Ascending aorta (tissue), 2 donors: ENCODE results near the gene DAB1. TPM values are rescaled to one million over a fixed set of nuclear protein-coding genes. Genes with fewer than 3 reads are reported as not detected.

Experiments
- DNase-seq, 2 donors: peaks; one replicate each; pipeline ENCODE4 v3.0.0-alpha.2; 2019; ENCODE audit warnings: low spot score in 2 of 2
- H3K27ac ChIP-seq, 2 donors: fragments of 200-600 bp; sonication (generic); one replicate each; pipeline ENCODE4 v1.5.1; 2016 to 2017; ENCODE audit warnings: mild to moderate bottlenecking in 1 of 2
- H3K27me3 ChIP-seq: fragments of 200-600 bp; sonication (generic); one replicate; pipeline ENCODE4 v1.5.1; 2017
- H3K36me3 ChIP-seq, 2 donors: fragments of 200-600 bp; sonication (generic); one replicate each; pipeline ENCODE4 v1.5.1; 2016
- H3K4me1 ChIP-seq, 2 donors: fragments of 200-600 bp; sonication (generic); one replicate each; pipeline ENCODE4 v1.5.1; 2016 to 2017; ENCODE audit warnings: mild to moderate bottlenecking in 1 of 2
- H3K4me3 ChIP-seq, 2 donors: fragments of 200-600 bp; sonication (generic); one replicate each; pipeline ENCODE4 v1.5.1; 2016 to 2017; ENCODE audit warnings: mild to moderate bottlenecking in 1 of 2
- H3K9me3 ChIP-seq, 2 donors: fragments of 200-600 bp; sonication (generic); one replicate each; pipeline ENCODE4 v1.5.1; 2016
- intact Hi-C: fragments of 100-400 bp; cut with DNase I; formaldehyde crosslinking; loops from one replicate; pipeline ENCODE4 v1.15.1; 2023
- total RNA-seq: library from RNA; depleted of rRNA; stranded (reverse); fragments of >200 nt; gene quantifications from one replicate; pipeline ENCODE4 v1.1.0, GENCODE V29; 2016
- TF ChIP-seq, protein P1 (sequence below), 3 experiments: fragments of 200-600 bp in 2 of 3; fragments of 450-650 bp in 1 of 3; sonication (generic) in 2 of 3; IDR thresholded peaks; one replicate each; pipeline ENCODE4 v1.5.1; 2016 to 2019; ENCODE audit warnings: antibody characterized with exemption in 3 of 3, mild to moderate bottlenecking in 1 of 3, moderate library complexity in 1 of 3

Gene DAB1
- total RNA-seq, 1 donor from 2014 or later, result not detected

DNA sequence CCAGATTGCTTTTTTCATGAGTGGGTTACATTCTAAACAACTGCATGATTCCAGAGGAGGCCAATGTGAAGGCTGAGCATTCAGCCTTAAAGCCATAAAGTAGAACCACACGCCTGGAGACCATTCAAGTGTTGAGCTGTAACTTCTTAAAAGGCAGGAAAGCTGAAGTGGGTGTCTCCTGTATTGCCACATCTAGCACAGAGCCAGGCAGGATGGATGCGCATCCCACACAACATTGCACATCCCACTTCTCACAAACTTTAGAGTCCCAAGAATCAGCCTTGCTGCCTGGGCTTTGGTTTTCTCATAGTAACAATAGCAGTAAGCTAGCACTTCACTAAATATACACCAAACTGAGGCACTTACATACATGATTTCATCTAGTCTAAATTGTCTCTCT lies 151.7 kb downstream of the DAB1 start:
- Histone ChIP-seq H3K9me3 (no peaks in the 10 kb centered on the region), H3K36me3 (no peaks in the 10 kb centered on the region), H3K4me1 (no peaks in the 10 kb centered on the region), H3K27me3 (no peaks in the 10 kb centered on the region), H3K27ac (no peak overlapping the region), H3K4me3 (no peak overlapping the region)
- TF ChIP-seq, protein P1, sequence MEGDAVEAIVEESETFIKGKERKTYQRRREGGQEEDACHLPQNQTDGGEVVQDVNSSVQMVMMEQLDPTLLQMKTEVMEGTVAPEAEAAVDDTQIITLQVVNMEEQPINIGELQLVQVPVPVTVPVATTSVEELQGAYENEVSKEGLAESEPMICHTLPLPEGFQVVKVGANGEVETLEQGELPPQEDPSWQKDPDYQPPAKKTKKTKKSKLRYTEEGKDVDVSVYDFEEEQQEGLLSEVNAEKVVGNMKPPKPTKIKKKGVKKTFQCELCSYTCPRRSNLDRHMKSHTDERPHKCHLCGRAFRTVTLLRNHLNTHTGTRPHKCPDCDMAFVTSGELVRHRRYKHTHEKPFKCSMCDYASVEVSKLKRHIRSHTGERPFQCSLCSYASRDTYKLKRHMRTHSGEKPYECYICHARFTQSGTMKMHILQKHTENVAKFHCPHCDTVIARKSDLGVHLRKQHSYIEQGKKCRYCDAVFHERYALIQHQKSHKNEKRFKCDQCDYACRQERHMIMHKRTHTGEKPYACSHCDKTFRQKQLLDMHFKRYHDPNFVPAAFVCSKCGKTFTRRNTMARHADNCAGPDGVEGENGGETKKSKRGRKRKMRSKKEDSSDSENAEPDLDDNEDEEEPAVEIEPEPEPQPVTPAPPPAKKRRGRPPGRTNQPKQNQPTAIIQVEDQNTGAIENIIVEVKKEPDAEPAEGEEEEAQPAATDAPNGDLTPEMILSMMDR (IDR thresholded peaks at IDR 0.05), result no peak
- DNase-seq, result no peak
- intact Hi-C loops, result no loop called here

DNA sequence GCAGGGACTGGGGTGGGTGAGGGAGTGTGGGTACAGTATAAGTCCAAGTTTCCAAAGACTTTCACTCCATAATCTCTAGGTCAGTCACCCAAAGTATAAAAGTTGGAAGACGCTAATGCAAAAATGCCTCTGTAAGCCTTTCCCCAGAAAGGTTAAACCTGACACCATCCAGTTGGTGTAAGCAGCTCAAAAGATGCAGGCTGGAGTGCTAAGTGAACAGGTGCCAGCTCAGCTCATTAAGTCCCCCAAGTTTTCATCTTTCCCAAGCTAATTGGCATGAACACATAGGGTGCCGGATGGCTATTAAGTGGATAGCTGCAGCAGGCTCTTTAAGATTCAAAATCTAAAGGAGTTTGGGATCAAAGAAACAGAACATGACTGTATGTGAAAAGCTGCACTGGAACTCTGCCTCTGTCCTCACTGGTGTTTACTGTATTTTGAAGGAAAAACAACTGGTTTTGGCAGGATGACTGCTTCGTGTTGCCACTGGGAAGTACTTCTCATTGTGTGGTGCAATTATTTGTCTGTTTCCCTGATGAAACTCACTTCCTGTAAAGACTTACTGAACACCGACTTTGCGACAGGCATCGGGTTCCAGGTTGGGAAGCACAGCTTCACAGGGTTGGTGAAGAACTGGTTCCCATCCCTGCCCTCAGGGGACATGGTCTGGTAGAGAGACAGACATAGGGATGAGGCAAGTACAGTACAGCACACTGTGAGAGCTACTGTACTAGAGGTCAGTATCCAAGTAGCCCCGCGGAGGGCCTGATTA lies 152.7 kb downstream of the DAB1 start:
- DNase-seq, result no peak
- TF ChIP-seq, protein P1 (IDR thresholded peaks at IDR 0.05), result no peak
- H3K4me3 ChIP-seq, result no peak overlapping the region
- no peaks in the 10 kb centered on the region for H3K27me3 ChIP-seq
- no peaks in the 10 kb centered on the region for H3K4me1 ChIP-seq
- intact Hi-C loops, result no loop called here
- no peaks in the 10 kb centered on the region for H3K36me3 ChIP-seq
- H3K9me3 ChIP-seq, result no peaks in the 10 kb centered on the region
- H3K27ac ChIP-seq, result no peak overlapping the region

DNA sequence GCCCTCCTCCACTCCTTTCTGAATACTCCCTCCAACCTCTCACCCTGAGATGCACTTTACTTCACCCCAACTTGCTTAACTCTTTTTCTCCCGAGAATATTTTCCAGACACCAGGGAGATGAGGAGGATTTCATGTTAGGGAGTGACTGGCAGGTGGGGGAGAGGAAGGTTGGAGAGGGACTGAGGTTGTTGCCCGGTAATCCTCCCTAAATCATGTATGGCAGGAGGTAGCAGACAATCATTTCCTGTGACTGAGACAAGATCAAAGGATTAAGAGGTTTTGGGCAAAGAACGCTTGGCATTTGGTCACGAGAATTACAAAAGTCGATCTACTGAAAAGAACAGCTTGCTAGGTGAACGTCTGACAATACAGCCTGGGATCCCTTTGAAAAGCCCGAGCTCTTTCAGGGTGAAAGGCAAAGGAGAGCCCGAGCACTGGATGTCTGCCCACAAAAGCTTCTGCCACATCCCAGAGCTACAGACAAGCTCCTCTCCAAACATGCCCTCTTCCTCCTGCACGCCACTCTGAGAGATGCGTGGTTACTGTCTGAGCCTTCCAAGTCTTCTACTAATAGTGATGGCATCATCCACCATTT lies 154.1 kb downstream of the DAB1 start:
- H3K27me3 ChIP-seq, result no peaks in the 10 kb centered on the region
- intact Hi-C loops, result no loop called here
- TF ChIP-seq, protein P1 (IDR thresholded peaks at IDR 0.05), result no peak

DNA sequence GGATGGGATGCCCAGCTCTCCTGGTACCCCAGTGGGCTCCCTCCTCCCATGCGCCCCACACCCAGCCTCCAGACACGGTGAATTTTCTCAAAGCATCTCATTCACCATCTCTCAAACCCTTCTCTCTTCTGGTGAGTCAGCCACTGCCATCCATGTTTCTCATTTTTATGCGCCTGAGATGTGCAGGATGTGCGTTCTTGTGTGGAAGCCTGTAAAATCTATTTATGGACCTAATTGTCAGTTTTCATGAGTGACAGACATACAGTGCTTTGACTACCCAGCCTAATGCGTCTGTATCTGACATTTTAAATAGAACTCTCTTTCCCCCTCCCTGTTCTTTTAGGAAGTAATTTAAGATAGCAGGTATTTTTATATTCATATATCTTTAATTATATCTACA lies 158.8 kb downstream of the DAB1 start:
- intact Hi-C loops, result no loop called here
- Histone ChIP-seq H3K36me3 (no peaks in the 10 kb centered on the region), H3K9me3 (no peaks in the 10 kb centered on the region), H3K4me3 (no peak overlapping the region), H3K4me1 (no peaks in the 10 kb centered on the region), H3K27me3 (no peaks in the 10 kb centered on the region), H3K27ac (no peak overlapping the region)
- TF ChIP-seq, protein P1 (IDR thresholded peaks at IDR 0.05), result no peak
- no peak for DNase-seq

More for the DNA sequence above, 154.1 kb downstream of the DAB1 start:
- H3K4me1 ChIP-seq, result no peaks in the 10 kb centered on the region
- H3K9me3 ChIP-seq, result no peaks in the 10 kb centered on the region
- DNase-seq, result no peak
- H3K4me3 ChIP-seq, result no peak overlapping the region
- no peak overlapping the region for H3K27ac ChIP-seq
- H3K36me3 ChIP-seq, result no peaks in the 10 kb centered on the region

DNA sequence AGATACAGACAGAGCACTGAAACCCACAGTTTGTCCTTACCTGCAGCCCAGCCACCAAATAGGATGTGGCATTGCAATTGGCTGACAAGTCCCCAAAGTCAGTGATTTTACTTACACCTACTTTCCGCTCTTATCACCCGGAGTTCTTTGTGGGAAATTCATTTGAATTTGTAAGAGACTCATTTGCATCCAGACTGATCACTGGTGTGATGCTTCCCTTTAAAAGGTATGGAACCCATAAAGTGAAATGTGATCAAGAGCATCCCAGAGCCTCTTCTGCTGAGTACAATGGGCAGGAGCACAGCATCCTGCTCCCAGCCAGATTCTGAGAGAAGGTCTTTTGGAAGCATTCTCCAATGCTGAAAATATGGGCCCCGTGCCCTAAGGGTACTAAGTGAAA lies 161.4 kb downstream of the DAB1 start:
- intact Hi-C loops, result no loop called here

More for the DNA sequence above, 161.4 kb downstream of the DAB1 start:
- TF ChIP-seq, protein P1 (IDR thresholded peaks at IDR 0.05), result no peak
- Histone ChIP-seq H3K4me3 (no peak overlapping the region), H3K4me1 (no peaks in the 10 kb centered on the region), H3K27me3 (no peaks in the 10 kb centered on the region), H3K9me3 (no peaks in the 10 kb centered on the region), H3K36me3 (no peaks in the 10 kb centered on the region), H3K27ac (no peak overlapping the region)
- no peak for DNase-seq
